ENCODE results near the gene STON2.
A peak's percentile ranks its signal among the peaks of the same experiment; 100 is the strongest.

STON2 gene

DNA sequence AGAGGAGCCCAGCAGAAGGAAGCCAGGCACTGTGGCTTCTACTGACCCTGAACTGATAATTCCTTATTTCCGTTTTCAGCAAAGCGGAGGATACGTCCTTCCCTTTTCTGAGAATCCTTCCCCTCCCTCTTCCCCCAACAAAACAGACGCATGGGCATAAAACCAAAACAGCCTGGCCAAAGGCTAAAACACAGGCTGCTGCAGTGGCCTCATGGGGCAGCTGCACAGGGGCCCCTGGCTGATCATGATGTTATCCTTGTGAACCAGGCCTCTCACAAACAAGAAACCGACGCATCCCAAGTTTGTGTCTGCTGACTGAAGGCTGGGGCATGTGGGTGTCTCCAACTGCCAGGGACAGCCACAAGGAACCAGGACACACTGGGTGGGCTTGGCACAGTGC lies 23.4 kb upstream of the STON2 start:
- no peak overlapping the region for H3K4me3 ChIP-seq
- H3K27ac ChIP-seq = peak overlapping the region in 16 of 21 experiments; percentile 2 to 74 (median 44)

DNA sequence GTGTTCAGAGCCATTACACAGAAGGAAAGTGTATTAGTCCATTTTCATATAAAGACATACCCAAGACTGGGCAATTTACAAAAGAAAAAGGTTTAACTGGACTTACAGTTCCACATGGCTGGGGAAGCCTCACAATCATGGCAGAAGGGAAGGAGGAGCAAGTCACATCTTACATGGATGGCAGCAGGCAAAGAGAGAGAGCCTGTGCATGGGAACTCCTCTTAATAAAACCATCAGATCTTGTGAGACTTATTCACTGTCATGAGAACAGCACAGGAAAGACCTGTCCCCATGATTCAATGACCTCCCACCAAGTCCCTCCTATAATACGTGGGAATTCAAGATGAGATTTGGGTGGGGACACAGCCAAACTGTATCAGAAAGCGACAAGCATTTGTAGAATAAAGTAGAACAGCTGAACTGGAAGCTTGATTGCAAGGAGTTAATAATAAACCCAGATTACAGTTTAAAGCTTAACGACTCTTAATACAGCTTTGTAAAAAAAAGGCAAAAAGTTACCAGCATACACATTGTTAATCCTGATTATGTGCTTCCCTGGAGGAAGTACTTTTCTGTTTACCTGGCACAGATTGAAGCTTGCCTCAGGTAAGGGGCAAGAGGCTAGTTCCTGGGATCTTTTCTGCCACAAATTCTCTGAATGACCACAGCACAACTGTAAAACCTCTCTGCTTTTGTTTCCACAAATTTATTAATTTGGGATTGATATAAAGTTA lies 18.1 kb upstream of the STON2 start:
- Histone ChIP-seq H3K4me3 (no peak overlapping the region), H3K27ac (no peak overlapping the region)

GRCh38 chr14:81416981-81417380 lies 16.9 kb upstream of the STON2 start:
- Histone ChIP-seq H3K4me3 (no peak overlapping the region), H3K27ac (no peak overlapping the region)

- no peak overlapping the region for H3K4me3 ChIP-seq
- H3K27ac ChIP-seq = no peak overlapping the region
These were observed 16.2 kb upstream of the STON2 start for GRCh38 chr14:81416194-81416952.

DNA sequence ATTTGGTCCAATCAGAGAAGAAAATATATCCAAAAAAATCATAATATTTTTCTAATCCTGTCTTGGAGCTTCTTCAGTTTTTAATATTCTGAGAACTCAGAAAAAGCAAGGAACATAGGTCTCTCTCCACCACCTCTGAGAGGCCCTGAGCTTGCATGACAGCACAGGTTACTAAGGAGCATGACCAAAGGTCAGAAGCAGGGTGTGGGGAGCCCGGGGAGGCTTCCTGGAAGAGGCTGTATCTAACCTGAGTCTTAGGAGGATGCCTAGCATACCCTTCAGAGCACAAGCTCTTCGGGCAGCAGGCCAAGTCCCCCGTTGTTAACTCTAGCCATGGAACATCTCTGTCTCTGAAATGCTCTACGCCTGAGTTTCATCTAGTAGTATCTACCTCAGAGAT lies 15.7 kb upstream of the STON2 start:
- H3K4me3 ChIP-seq = no peak overlapping the region

DNA sequence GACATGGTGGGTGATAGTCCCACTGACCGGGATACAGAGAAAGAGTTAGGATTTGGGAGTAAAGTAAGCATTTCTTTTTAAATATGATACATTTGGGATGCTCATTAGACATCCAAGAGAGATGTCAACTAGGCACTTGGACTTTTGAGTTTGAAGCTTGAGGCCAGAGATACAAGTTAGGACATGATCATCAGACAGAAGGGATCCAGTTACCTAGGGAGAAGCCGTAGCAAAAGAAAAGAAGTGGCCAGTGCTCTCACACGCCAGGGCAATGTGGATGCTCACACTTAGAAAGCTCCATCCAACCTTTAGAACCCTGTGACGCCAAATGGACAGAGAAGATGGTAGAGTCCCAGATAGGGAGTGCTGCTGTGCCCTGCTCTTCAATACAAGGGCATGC lies 14.0 kb upstream of the STON2 start:
- no peak overlapping the region for H3K27ac ChIP-seq
- H3K4me3 ChIP-seq = no peak overlapping the region

More for the DNA sequence above, 15.7 kb upstream of the STON2 start:
- H3K27ac ChIP-seq = no peak overlapping the region

DNA sequence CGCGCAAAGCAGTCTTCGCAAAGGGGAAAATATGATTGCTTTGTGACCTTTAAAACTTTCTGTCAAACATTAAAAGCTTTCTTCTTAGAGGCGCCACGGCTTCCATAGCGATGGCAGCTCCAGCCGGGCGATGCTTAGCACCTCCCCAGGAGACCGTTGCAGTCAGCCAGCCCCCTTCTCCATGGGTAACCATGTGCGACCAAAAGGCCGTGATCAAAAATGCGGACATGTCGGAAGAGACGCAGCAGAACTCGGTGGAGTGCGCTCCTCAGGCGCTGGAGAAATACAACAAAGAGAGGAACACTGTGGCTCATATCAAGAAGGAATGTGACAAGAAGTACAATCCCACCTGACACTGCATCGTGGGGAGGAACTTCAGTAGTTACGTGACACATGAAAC lies 12.7 kb upstream of the STON2 start:
- Histone ChIP-seq H3K27ac (no peak overlapping the region), H3K4me3 (no peak overlapping the region)

GRCh38 chr14:81408595-81408994 lies 8.5 kb upstream of the STON2 start:
- no peak overlapping the region for H3K4me3 ChIP-seq
- no peak overlapping the region for H3K27ac ChIP-seq

DNA sequence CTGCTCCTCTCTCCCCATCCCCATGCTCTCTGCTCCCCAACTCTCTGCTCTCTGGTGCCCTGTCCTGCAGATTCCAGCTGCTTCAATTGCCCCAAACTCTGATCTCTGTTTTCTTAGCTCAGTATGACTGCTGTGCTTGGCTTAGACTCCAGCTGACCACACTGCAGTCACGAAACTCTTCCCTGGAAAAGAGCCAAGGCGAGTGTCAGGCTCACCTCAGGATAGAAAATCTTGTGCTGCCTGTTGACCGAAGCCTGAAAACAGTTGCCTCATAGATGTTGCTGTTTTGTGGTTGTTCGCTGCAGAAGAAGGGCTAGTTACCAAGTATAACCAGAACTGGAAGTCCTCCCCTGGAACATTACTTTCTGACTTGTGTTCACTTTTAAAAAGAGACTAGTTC lies 6.7 kb upstream of the STON2 start:
- Histone ChIP-seq H3K27ac (no peak overlapping the region), H3K4me3 (no peak overlapping the region)

DNA sequence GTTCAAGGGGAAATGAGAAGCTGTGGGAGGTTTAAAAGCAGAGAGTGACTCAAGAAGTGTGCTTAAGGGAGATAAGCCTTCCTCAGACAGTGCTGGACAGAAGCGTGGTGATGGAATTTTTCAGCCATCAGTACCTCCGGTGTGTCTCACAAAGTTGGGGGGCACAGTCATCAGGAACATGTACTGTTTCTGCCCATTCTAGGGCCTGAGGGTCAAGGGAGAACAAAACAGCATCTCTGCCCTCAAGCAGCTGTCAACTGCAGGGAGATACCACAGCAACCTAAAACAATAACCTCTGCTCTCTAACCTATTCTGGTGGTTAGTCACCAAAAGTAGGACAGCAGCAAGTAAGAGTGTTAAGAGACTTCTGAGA lies 2.0 kb upstream of the STON2 start:
- H3K27ac ChIP-seq = peak overlapping the region in 20 of 21 experiments; percentile 9 to 88 (median 60)
- no peak overlapping the region for H3K4me3 ChIP-seq

GRCh38 chr14:81401420-81402122 lies 1.4 kb upstream of the STON2 start:
- no peak overlapping the region for H3K4me3 ChIP-seq
- H3K27ac ChIP-seq = peak overlapping the region in 20 of 21 experiments; percentile 9 to 88 (median 68)

DNA sequence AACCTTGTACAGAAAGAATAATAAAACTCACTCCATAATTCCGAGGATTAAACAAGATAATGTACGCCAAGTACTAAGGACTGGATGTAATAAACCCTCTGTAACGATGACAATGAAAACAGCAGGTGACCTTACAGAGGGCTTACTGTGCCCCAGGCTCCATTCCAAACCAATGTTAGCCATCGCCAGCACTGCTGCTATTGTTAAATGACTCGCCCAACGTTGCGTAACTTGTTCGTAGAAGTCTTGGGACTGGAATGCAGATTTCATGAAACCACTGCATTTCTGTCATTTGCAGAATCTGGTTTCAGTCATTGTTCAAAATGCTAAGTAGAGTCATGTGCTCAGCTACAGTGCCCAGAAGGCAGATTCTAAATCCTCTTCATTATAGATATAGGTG lies 728 bp upstream of the STON2 start:
- H3K4me3 ChIP-seq = no peak overlapping the region
- H3K27ac ChIP-seq = peak overlapping the region in 19 of 21 experiments; percentile 20 to 88 (median 67)

DNA sequence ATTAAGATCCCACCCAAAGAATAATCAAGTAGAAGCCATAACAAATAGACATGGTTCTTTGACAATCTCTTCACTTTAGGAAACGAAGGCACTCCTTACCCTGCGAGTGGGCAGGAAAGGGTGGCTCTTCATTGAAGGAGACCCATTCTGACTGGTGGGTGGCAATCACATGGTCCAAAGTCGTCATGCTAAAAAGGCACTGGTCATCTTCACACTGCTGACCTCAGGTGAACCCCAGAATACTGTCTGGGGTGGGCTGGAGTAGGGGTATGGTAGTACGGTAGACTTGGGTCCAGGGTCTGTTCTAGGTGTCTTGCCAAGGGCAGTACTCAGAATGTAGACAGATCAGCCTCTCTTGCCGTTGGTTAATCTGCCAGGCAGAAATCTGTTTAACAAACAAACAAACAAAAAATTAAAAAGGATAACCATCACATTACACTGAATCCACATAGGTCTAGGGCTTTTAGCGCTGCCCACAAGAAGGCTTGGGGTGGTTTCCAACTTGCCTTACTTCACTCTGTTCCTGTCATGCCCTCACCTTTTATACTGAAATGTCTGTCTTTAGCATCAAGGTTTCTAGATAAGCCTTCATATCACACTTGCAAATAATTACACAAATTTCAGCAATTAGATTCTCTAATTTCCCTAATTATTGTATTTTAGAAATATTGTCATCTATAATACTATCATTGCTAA lies 1.8 kb downstream of the STON2 start:
- peak overlapping the region in 4 of 21 experiments; percentile 6 to 53 (median 39) for H3K27ac ChIP-seq
- no peak overlapping the region for H3K4me3 ChIP-seq

DNA sequence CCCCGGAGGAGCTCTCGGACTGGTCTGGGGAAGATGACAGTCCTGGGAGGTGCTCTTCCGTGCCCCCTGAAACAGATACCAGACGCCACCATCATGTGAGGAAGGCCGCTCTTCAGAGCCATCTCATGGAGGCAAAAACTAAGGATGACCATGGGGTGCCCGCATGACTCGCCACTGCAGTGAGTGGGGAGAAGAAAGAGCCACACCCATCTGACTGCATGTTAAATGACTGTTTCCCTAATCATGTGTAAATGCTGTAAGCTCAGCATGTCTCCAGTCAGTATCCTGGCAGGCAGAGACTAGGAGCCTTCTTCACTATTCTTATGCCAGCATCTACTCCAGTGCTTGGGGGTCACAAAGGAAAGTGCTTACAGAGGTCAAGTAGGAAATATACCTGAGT lies 4.0 kb downstream of the STON2 start:
- no peak overlapping the region for H3K4me3 ChIP-seq
- no peak overlapping the region for H3K27ac ChIP-seq

DNA sequence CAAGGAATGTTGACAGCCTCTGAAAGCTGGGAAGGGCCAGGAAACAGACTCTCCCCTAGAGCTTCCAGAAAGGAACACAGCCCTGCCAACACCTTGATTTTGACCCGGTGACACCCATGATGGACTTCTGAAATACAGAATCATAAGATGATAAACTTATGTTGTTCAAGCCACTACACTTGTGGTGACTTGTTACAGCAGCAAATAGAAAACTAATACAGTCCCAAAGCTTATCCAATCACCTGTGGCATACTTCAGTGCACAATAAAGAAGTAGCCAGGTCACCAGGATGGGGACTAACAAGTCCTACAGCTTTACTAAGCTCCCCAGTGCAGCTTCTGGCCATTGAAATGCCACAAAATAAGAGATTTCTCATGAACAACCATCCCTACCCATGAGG lies 5.4 kb downstream of the STON2 start:
- H3K27ac ChIP-seq = no peak overlapping the region
- H3K4me3 ChIP-seq = no peak overlapping the region

GRCh38 chr14:81392976-81393643 lies 7.0 kb downstream of the STON2 start:
- peak overlapping the region in 4 of 21 experiments; percentile 5 to 30 (median 30) for H3K27ac ChIP-seq

DNA sequence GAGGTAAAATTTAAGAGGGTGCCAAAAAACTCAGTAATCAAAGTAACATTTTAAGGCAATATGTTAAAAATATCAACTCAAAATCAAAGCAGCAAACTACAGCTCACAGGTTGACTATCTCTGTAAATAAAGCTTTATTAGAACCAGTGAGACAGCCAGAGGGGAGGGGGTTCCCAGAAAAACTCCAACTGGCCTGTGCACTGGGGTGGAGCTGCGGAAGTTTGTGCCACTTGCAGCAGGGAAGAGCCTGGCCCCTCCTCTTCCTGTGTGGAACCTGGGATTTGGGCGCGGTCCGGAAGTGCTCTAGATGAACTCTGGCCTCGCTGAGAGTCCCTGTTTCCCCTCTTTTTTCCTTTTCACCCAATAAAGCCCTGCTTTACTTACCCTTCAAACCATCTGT lies 8.1 kb downstream of the STON2 start:
- Histone ChIP-seq H3K27ac (peak overlapping the region in 2 of 21 experiments; percentile 36 to 38), H3K4me3 (no peak overlapping the region)

More at GRCh38 chr14:81392976-81393643, 7.0 kb downstream of the STON2 start:
- no peak overlapping the region for H3K4me3 ChIP-seq

DNA sequence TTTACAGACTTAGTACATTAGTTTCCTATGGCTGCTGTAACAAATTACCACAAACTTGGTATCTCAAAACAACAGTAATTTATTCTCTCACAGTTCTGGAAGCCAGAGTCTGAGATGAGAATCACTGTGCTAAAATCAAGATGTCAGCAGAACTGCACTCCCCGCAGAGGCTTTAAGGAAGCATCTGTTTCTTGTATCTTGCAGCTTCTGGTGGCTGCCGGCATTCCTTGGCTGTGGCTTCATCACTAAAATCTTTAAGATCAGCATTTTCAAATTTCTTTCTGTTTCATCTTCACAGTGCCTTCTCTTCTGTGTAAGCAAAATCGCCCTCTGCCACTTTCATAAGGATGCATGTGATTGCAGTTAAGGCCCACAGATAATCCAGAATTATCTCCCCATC lies 9.4 kb downstream of the STON2 start:
- H3K4me3 ChIP-seq = no peak overlapping the region
- H3K27ac ChIP-seq = peak overlapping the region in 4 of 21 experiments; percentile 5 to 38 (median 30)

DNA sequence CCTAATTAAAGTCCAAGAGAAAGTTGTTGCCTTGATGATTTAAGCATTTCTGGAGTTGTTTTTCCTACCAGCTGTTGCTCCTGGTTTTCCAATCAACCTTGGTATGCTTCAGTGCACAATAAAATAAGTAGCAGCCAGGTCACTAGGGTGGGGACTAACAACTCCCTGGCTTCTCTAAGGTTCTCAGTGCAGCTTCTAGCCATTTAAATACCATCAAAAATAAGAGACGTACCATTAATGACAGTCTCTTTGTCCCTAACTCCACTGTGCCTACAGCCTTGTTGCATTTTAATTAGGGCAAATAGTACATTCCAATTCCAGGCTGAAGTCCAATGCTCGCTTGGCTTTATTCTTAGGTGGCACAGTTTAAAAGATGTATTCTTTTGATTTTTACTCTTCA lies 11.8 kb downstream of the STON2 start:
- Histone ChIP-seq H3K27ac (no peak overlapping the region), H3K4me3 (no peak overlapping the region)
